ENCODE results near the gene UBE2D1.

GRCh38 chr10:58328233-58328632 lies 6.6 kb upstream of the UBE2D1 start:
- no peak for TF ChIP-seq TAF15 (IDR thresholded peaks at IDR 0.05; ENCODE audit: low read depth, low read length, poor library complexity, severe bottlenecking)
- no peak for TF ChIP-seq PREB (CRISPR knock-in tag; IDR thresholded peaks at IDR 0.05)
- TF ChIP-seq CTCF (CRISPR knock-in tag; IDR thresholded peaks at IDR 0.05), result no peak
- no peak for TF ChIP-seq ZBTB7A (CRISPR knock-in tag; IDR thresholded peaks at IDR 0.05)

All from HepG2 (cell line).